OCI-LY1 (cell line): Measurements from ENCODE around the gene SMG9.

Experiments
- H2AFZ ChIP-seq: fragments of 200-600 bp; sonication (generic), shearing (Covaris generic); 2 replicates; pipeline ENCODE4 v1.6.0; 2014; ENCODE audit warnings: antibody characterized with exemption, mild to moderate bottlenecking, low read length
- H3F3A ChIP-seq: fragments of 200-600 bp; sonication (generic), shearing (Covaris generic); 2 replicates; pipeline ENCODE4 v1.6.0; 2014; ENCODE audit warnings: mild to moderate bottlenecking, antibody characterized with exemption, low read length, moderate library complexity; ENCODE audit not compliant: insufficient read depth
- H3K27ac ChIP-seq: fragments of 200-600 bp; sonication (generic); 2 replicates; pipeline ENCODE4 v1.5.1; 2014; ENCODE audit warnings: low read length, mixed run types, mild to moderate bottlenecking, low read depth; ENCODE audit not compliant: poor library complexity, severe bottlenecking
- H3K27me3 ChIP-seq: fragments of 200-600 bp; sonication (generic); 2 replicates; pipeline ENCODE4 v1.6.0; 2014; ENCODE audit warnings: antibody characterized with exemption, mild to moderate bottlenecking, low read length, moderate library complexity; ENCODE audit not compliant: insufficient read depth
- H3K36me3 ChIP-seq: fragments of 200-600 bp; sonication (generic); 2 replicates; pipeline ENCODE4 v1.6.1; 2014; ENCODE audit warnings: mild to moderate bottlenecking, antibody characterized with exemption, low read length, moderate library complexity, mixed read lengths; ENCODE audit not compliant: insufficient read depth
- H3K4me1 ChIP-seq: fragments of 200-600 bp; sonication (generic); 2 replicates; pipeline ENCODE4 v1.5.1; 2014; ENCODE audit warnings: mild to moderate bottlenecking, low read length, moderate library complexity; ENCODE audit not compliant: insufficient read depth, severe bottlenecking
- H3K4me2 ChIP-seq: fragments of 200-600 bp; sonication (generic), shearing (Covaris generic); 2 replicates; pipeline ENCODE4 v1.6.1; 2014; ENCODE audit warnings: low read length
- H3K4me3 ChIP-seq: fragments of 200-600 bp; sonication (generic); 2 replicates; pipeline ENCODE4 v1.5.1; 2014; ENCODE audit warnings: low read length, low read depth, mild to moderate bottlenecking, mixed read lengths; ENCODE audit not compliant: poor library complexity, severe bottlenecking
- H3K79me2 ChIP-seq: fragments of 200-600 bp; shearing (Covaris generic); 2 replicates; pipeline ENCODE4 v1.6.1; 2016; ENCODE audit warnings: mixed run types, low read length, mixed read lengths; ENCODE audit not compliant: insufficient read depth
- H3K9ac ChIP-seq: fragments of 200-600 bp; sonication (generic), shearing (Covaris generic); 2 replicates; pipeline ENCODE4 v1.6.1; 2014; ENCODE audit warnings: mild to moderate bottlenecking, low read length, mixed read lengths
- H3K9me2 ChIP-seq: fragments of 200-600 bp; sonication (generic), shearing (Covaris generic); 2 replicates; pipeline ENCODE4 v1.6.1; 2014; ENCODE audit warnings: low read depth, mild to moderate bottlenecking, low read length, mixed read lengths
- H3K9me3 ChIP-seq: fragments of 200-600 bp; shearing (Covaris generic); 2 replicates; pipeline ENCODE4 v1.6.1; 2014; ENCODE audit warnings: low read length, mixed read lengths
- H4K20me1 ChIP-seq: fragments of 200-600 bp; sonication (generic), shearing (Covaris generic); 2 replicates; pipeline ENCODE4 v1.6.0; 2016; ENCODE audit warnings: mild to moderate bottlenecking, low read length; ENCODE audit not compliant: insufficient read depth
- CTCF ChIP-seq: fragments of 200-600 bp; sonication (generic), shearing (Covaris generic); IDR thresholded peaks from 2 replicates; pipeline ENCODE4 v1.5.1; 2017; ENCODE audit warnings: mild to moderate bottlenecking, antibody characterized with exemption, low read length, moderate library complexity, mixed read lengths
- EZH2 ChIP-seq: fragments of 200-600 bp; sonication (generic), shearing (Covaris generic); IDR thresholded peaks from 2 replicates; pipeline ENCODE4 v1.8.0; 2017; ENCODE audit warnings: borderline replicate concordance, mixed run types, mild to moderate bottlenecking, antibody characterized with exemption, low read length, moderate library complexity, mixed read lengths

The SMG9 gene

GRCh38 chr19:43784241-43784980 is 29.6 kb upstream of the SMG9 start:
- Histone ChIP-seq H3K9ac (peak overlapping the region; percentile 60), H3K4me2 (peak overlapping the region; percentile 73)

GRCh38 chr19:43783636-43784035 is 28.9 kb upstream of the SMG9 start:
- Histone ChIP-seq H3K9me2 (no peaks in the 10 kb centered on the region), H3F3A (peaks cover 3% of the 10 kb centered on the region; the same call in 1 of the 2 replicates), H4K20me1 (no peaks in the 10 kb centered on the region), H3K79me2 (no peaks in the 10 kb centered on the region), H2AFZ (no peak overlapping the region), H3K9ac (peak overlapping the region; percentile 60), H3K4me1 (peaks cover 63% of the 10 kb centered on the region), H3K36me3 (no peaks in the 10 kb centered on the region), H3K4me2 (peak overlapping the region; percentile 73), H3K4me3 (peak overlapping the region; percentile 38), H3K27ac (peak overlapping the region; percentile 98), H3K27me3 (no peaks in the 10 kb centered on the region), H3K9me3 (no peaks in the 10 kb centered on the region)
- TF ChIP-seq EZH2 (no peak), CTCF (no peak)

More at GRCh38 chr19:43784241-43784980, 29.6 kb upstream of the SMG9 start:
- Histone ChIP-seq H3K79me2 (no peaks in the 10 kb centered on the region), H3K27ac (peak overlapping the region; percentile 98), H3K4me3 (peak overlapping the region; percentile 38), H3K36me3 (no peaks in the 10 kb centered on the region), H3K4me1 (peaks cover 55% of the 10 kb centered on the region), H3K27me3 (no peaks in the 10 kb centered on the region), H3F3A (peaks cover 3% of the 10 kb centered on the region; the same call in 1 of the 2 replicates), H2AFZ (peak overlapping the region; percentile 8; the same call in 1 of the 2 replicates), H4K20me1 (no peaks in the 10 kb centered on the region), H3K9me3 (no peaks in the 10 kb centered on the region), H3K9me2 (no peaks in the 10 kb centered on the region)
- TF ChIP-seq EZH2 = no peak
- TF ChIP-seq CTCF = no peak

GRCh38 chr19:43782689-43783231 is 28.0 kb upstream of the SMG9 start:
- TF ChIP-seq EZH2 (no peak), CTCF (no peak)
- Histone ChIP-seq H3K36me3 (no peaks in the 10 kb centered on the region), H3K4me3 (peak overlapping the region; percentile 70), H3K9ac (peak overlapping the region; percentile 16), H3K9me3 (no peaks in the 10 kb centered on the region), H3K4me2 (peak overlapping the region; percentile 85), H3F3A (peaks cover 3% of the 10 kb centered on the region; the same call in 1 of the 2 replicates), H2AFZ (no peak overlapping the region), H3K27me3 (no peaks in the 10 kb centered on the region), H3K79me2 (no peaks in the 10 kb centered on the region), H4K20me1 (no peaks in the 10 kb centered on the region), H3K27ac (peak overlapping the region; percentile 98), H3K9me2 (no peaks in the 10 kb centered on the region), H3K4me1 (peaks cover 72% of the 10 kb centered on the region)
